Karpas-422 (cell line): Measurements from ENCODE around the gene ZKSCAN4. TPM values are rescaled to one million over a fixed set of nuclear protein-coding genes. Genes with fewer than 3 reads are reported as not detected.

Experiments used
- total RNA-seq: library from RNA; depleted of rRNA; stranded (reverse); fragments of >200 nt; shearing (Covaris generic); gene quantifications from 2 replicates; pipeline ENCODE4 v1.2.3, GENCODE V29; 2014; ENCODE audit warnings: low replicate concordance; rRNA removed

ZKSCAN4 gene
- total RNA-seq, 1 experiment from 2014 or later = 6.1 TPM

Other genes starting within 250 kb of the ZKSCAN4 start
- 0.26 and 1.6 TPM in 2 replicates for gene ZNF165, start 171.7 kb downstream of the ZKSCAN4 start, total RNA-seq
- gene ZSCAN16, start 127.7 kb downstream of the ZKSCAN4 start, total RNA-seq = 4.8 and 5.9 TPM in 2 replicates
- gene ZKSCAN8, start 110.4 kb downstream of the ZKSCAN4 start, total RNA-seq = 30.0 and 48.9 TPM in 2 replicates
- 18.9 and 35.1 TPM in 2 replicates for gene ZSCAN9, start 27.0 kb downstream of the ZKSCAN4 start, total RNA-seq
- 0.11 TPM in 1 of 2 replicates, not detected in the other for gene NKAPL, start 7.0 kb upstream of the ZKSCAN4 start, total RNA-seq
- gene ZSCAN26, start 14.9 kb upstream of the ZKSCAN4 start, total RNA-seq = 16.8 and 19.2 TPM in 2 replicates
- gene PGBD1, start 29.3 kb upstream of the ZKSCAN4 start, total RNA-seq = 8.2 and 9.7 TPM in 2 replicates
- gene ZSCAN31, start 83.9 kb upstream of the ZKSCAN4 start, total RNA-seq = 4.0 and 4.2 TPM in 2 replicates
- gene ZKSCAN3, start 97.7 kb upstream of the ZKSCAN4 start, total RNA-seq = 4.5 and 5.1 TPM in 2 replicates
- gene ZSCAN12, start 147.5 kb upstream of the ZKSCAN4 start, total RNA-seq = 9.3 and 12.0 TPM in 2 replicates
- 3.3 and 4.8 TPM in 2 replicates for gene ZSCAN23, start 191.2 kb upstream of the ZKSCAN4 start, total RNA-seq